Embryonic facial prominence (tissue), 1 donor: ENCODE results near the gene CCL26.
A peak's percentile ranks its signal among the peaks of the same experiment; 100 is the strongest.
"Not testable (repeated sequence)": the region's sequence is repeated elsewhere in the genome, so short reads cannot be mapped to it uniquely, and the experiment has no call there.

Experiments
- DNase-seq: peaks from one replicate; pipeline ENCODE4 v3.0.0-alpha.2; 2016; ENCODE audit errors: extremely low spot score

Gene CCL26

DNA sequence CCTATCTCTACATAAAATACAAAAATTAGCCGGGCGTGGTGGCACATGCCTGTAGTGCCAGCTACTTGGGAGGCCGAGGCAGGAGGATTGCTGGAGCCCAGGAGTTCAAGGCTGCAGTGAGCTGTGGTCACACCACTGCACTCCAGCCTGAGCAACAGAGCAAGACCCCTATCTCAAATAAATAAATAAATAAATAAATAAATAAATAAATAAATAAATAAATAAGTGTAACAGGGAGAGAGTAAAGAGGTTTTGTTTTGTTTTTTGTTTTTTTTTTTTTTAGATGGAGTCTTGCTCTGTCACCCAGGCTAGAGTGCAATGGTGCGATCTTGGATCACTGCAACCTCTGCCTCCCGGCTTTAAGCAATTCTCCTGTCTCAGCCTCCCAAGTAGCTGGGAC is 20.6 kb upstream of the CCL26 start:
- DNase-seq, result not testable (repeated sequence)

- no peak for DNase-seq
These were observed 17.4 kb upstream of the CCL26 start for GRCh38 chr7:75789361-75789924.

DNA sequence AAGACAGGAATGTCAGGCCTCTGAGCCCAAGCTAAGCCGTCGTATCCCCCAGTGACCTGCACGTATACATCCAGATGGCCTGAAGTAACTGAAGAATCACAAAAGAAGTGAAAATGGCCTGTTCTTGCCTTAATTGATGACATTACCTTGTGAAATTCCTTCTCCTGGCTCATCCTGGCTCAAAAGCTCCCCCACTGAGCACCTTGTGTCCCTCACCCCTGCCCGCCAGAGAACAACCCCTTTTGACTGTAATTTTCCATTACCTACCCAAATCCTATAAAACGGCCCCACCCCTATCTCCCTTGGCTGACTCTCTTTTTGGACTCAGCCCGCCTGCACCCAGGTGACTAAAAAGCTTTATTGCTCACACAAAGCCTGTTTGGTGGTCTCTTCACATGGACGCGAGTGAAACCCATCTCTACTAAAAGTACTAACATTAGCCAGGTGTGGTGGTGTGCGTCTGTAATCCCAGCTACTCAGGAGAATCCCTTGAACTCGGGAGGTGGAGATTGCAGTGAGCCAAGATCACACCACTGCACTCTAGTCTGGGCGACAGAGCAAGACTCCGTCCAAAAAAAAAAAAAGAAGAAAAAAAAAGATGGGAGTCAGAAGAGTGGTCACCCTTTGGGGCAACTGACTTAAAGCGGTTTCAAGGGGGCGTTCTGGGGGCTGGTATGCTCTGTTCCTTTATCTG is 16.3 kb upstream of the CCL26 start:
- DNase-seq, result not testable (repeated sequence)

GRCh38 chr7:75783058-75783457 is 11.0 kb upstream of the CCL26 start:
- DNase-seq, result not testable (repeated sequence)

DNA sequence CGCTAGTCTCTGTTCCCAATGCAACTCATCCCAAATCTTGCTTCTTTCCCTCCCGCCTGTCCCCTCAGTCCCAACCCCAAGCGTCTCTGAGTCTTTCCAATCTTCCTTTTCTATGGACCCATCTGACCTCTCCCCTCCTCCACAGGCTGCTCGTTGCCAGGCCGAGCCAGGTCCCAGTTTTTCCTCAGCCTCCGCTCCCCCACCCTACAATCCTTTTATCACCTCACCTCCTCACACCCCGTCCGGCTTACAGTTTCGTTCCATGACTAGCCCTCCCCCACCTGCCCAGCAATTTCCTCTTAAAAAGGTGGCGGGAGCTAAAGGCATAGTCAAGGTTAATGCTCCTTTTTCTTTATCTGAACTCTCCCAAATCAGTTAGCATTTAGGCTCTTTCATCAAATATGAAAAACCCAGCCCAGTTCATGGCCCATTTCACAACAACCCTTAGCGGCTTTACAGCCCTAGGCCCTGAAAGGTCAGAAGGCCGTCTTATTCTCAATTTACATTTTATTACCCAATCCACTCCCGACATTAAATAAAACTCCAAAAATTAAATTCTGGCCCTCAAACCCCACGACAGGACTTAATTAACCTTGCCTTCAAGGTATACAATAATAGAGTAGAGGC is 8.7 kb upstream of the CCL26 start:
- DNase-seq, result not testable (repeated sequence)

GRCh38 chr7:75779516-75779915 is 7.5 kb upstream of the CCL26 start:
- not testable (repeated sequence) for DNase-seq

GRCh38 chr7:75779035-75779434 is 7.0 kb upstream of the CCL26 start:
- DNase-seq, result not testable (repeated sequence)

GRCh38 chr7:75776295-75776971 is 4.4 kb upstream of the CCL26 start:
- DNase-seq, result no peak

DNA sequence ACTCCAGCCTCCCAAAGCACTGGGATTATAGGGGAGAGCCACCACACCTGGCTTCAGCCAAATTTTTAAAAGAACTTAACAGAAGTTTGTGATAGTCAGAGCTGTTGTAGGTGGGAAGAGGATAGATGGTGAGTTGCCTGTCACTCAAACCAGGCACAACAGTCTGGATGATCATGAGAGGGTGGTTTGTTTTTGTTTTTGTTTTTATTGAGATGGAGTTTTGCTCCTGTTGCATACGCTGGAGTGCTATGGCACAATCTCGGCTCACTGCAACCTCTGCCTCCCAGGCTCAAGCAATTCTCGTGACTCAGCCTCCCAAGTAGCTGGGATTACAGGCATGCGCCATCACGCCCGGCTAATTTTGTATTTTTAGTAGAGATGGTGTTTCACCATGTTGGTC is 1.9 kb upstream of the CCL26 start:
- not testable (repeated sequence) for DNase-seq

- no peak for DNase-seq
These were observed 787 bp downstream of the CCL26 start for GRCh38 chr7:75771224-75771623.

DNA sequence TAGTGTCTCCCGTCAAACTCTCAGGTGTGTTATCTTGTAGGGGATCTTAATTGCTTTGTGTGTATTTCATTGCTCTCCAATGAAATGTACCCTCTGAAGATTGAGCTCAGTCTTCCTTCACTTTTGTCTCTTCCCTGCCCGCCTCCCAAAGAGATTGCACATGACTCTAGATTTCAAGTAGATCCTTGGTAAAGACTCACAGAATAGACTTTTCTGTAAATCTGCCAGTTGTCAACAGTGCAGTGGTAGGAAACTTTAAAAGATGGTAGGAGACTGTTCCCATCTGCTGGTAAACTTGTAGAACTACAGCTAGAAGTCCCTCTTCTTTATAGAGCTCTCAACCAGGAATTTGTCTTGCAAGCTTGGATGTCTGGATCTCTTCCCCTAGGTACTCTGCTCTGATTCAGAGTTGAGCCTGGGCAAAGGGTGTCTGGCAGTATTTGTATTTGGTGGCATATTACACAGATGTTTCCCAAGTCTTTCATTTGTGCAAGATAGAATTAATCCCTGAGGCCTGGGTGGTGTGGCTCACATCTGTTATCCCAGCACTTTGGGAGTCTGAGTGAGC is 9.6 kb downstream of the CCL26 start:
- peak; percentile 59 for DNase-seq

DNA sequence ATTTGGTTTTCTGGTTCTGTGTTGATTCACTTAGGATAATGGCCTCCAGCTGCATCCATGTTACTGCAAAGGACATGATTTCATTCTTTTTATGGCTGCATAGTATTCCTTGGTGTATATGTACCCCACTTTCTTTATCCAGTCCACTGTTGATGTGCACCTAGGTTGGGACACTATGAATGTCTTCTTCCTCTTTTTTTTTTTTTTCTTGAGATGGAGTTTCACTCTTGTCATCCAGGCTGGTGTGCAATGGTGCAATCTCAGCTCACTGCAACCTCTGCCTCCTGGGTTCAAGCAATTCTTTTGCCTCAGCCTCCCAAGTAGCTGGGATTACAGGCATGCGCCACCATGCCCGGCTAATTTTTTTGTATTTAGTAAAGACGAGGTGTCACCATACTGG is 10.2 kb downstream of the CCL26 start:
- not testable (repeated sequence) for DNase-seq

GRCh38 chr7:75758491-75758890 is 13.5 kb downstream of the CCL26 start:
- DNase-seq, result no peak

GRCh38 chr7:75757860-75758259 is 14.2 kb downstream of the CCL26 start:
- no peak for DNase-seq

GRCh38 chr7:75756991-75757676 is 14.9 kb downstream of the CCL26 start:
- no peak for DNase-seq

GRCh38 chr7:75756206-75756990 is 15.6 kb downstream of the CCL26 start:
- DNase-seq, result no peak

- DNase-seq, result no peak
These were observed 28.6 kb downstream of the CCL26 start for GRCh38 chr7:75743455-75743859.

DNA sequence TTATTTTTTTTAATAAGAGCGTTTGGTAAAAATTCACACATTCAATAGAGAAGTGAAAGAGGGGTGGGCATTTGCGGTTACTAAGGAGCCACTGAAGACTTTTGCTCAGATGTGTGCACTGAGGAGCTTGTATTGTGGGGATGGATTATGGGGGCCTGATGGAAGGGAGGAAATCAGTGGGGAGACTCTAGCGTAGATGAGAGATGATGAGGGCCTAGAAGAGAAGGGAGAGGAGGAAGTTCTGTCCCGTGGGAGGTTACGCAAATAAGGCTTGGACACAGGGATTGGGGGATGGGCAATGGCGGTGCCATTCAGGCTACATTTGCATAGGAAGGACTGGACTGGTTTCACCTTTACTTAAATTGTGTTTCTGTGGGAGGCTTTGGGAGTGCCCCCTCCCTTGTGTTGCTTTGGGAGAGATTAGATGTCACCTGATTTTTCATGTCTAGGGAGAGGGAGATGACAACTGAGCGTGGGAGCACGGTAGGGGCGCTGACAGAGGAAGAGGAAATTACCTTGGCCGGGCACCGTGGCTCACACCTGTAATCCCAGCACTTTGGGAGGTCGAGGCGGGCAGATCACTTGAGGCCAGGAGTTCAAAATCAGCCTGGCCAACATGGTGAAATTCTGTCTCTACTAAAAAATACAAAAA is 31.0 kb downstream of the CCL26 start:
- DNase-seq, result no peak

DNA sequence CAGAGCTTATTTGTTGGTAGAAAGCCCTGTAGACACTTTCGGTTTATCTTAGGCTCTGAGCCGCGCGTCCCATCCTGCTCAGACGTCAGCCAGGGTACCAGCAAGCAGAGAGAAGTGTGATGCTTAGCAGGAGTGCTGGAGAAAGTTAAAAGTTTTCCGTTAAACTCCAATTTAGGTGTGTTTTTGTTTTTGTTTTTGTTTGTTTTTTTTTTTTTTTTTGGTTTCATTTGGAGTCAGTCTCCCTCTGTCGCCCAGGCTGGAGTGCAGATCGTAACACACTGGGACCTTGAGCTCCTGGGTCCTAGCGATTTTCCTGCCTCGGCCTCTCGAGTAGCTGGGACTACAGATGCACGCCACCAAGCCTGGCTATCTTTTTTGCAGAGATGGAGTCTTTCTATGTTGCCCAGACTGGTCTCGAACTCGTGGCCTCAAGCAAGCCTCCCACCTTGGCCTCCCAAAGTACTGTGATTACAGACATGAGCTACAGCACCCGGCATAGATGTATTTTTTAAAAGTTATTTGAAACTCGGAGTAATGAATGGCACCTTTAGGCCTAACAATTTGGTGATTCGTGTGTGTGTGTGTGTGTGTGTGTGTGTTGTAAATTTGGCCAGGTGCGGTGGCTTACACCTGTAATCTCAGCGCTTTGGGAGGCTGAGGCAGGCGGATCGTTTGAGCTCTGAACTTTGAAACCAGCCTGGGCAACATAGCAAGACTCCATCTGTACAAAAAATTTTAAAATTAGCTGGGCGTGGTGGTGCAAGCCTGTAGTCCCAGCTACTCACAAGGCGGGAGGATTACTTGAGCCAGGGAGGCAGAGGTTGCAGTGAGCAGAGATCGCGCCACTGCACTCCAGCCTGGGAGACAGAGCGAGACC is 32.0 kb downstream of the CCL26 start:
- no peak for DNase-seq
